ENCODE measurements around the gene MEIS2.

- TF ChIP-seq CTCF (IDR thresholded peaks at IDR 0.05; ENCODE audit: insufficient read depth, low read length), result no peak
- no peak for TF ChIP-seq REST (IDR thresholded peaks at IDR 0.05; ENCODE audit: insufficient replicate concordance, low read depth)
- TF ChIP-seq GABPA (IDR thresholded peaks at IDR 0.05; ENCODE audit: low read depth), result no peak
- no peak for TF ChIP-seq SPI1 (IDR thresholded peaks at IDR 0.05; ENCODE audit: borderline replicate concordance, low read depth)
These were observed 195.6 kb downstream of the MEIS2 start for GRCh38 chr15:36904715-36905114.
